ENCODE measurements around the gene DEGS2. TPM values are rescaled to one million over a fixed set of nuclear protein-coding genes. Genes with fewer than 3 reads are reported as not detected.

Gene DEGS2
- total and polyA plus RNA-seq, 7 experiments from 2014 or later = 0.19 to 1.0 (median 0.44) TPM; not detected in 1

GRCh38 chr14:100108840-100109593, 50.4 kb downstream of the DEGS2 start:
- Mint-ChIP-seq H3K27ac (peak overlapping the region; percentile 89 to 98 (median 96)), H3K4me3 (peak overlapping the region in 8 of 10 donors; percentile 35 to 93 (median 64)), H3K27me3 (no peaks in the 10 kb centered on the region), H3K4me1 (peaks cover 66 to 91% (median 82%) of the 10 kb centered on the region in 7 donors), H3K36me3 (peaks cover 12 to 60% (median 31%) of the 10 kb centered on the region in 5 donors), H3K9me3 (no peaks in the 10 kb centered on the region)
- H3K36me3 ChIP-seq (ENCODE audit: control insufficient read depth in 2 of 3, insufficient read depth in 3 of 3, low read length in 3 of 3) = peaks cover 30 to 82% (median 40%) of the 10 kb centered on the region in 3 experiments
- DNase-seq = no peak
- CTCF ChIA-PET = interaction anchor here (0.5 to 35.2 kb wide), 14 partner anchors 8 to 132 kb away, joined by 3 to 758 read pairs (median 5); partner anchors contain the start of gene EVL
- no peaks in the 10 kb centered on the region for H3K9me3 ChIP-seq (ENCODE audit: control insufficient read depth in 2 of 3, low read length in 3 of 3)
- peaks cover 41 to 69% of the 10 kb centered on the region in 2 donors for H3K4me1 ChIP-seq (ENCODE audit: control insufficient read depth in 2 of 2, insufficient read depth in 2 of 2, low read length in 2 of 2)
- intact Hi-C loops (cut with micrococcal nuclease) = loop anchor here (1.0 to 10.0 kb wide), 7 partner anchors 10 to 266 kb away; partner anchors contain the start of gene WDR25 (in 1 of the 2)
- H3K27me3 ChIP-seq (ENCODE audit: control insufficient read depth in 2 of 2, insufficient read depth in 2 of 2, low read length in 2 of 2) = no peaks in the 10 kb centered on the region
- no peak for ATAC-seq
- no peak overlapping the region for H3K4me3 ChIP-seq (ENCODE audit: low read length)
- POLR2A ChIA-PET = interaction anchor here (0.6 to 59.0 kb wide), 6 partner anchors 10 to 126 kb away, joined by 3 to 2344 read pairs (median 4); partner anchors contain the start of gene EVL
- peak overlapping the region; percentile 83 for H3K27ac ChIP-seq (ENCODE audit: low read depth, low read length)

- H3K27ac Mint-ChIP-seq = peak overlapping the region; percentile 89 to 98 (median 96)
- no peak overlapping the region for H3K4me3 ChIP-seq (ENCODE audit: low read length)
- ATAC-seq (peak; percentile 80), DNase-seq (peak; percentile 76 to 88 (median 84))
- peak overlapping the region; percentile 13 to 93 (median 64) for H3K4me3 Mint-ChIP-seq
- H3K9me3 Mint-ChIP-seq = no peaks in the 10 kb centered on the region
- no peaks in the 10 kb centered on the region for H3K27me3 Mint-ChIP-seq
- H3K36me3 ChIP-seq (ENCODE audit: control insufficient read depth in 2 of 3, insufficient read depth in 3 of 3, low read length in 3 of 3) = peaks cover 30 to 82% (median 34%) of the 10 kb centered on the region in 3 experiments
- peaks cover 14 to 61% (median 36%) of the 10 kb centered on the region in 5 donors for H3K36me3 Mint-ChIP-seq
- H3K4me1 Mint-ChIP-seq = peaks cover 72 to 91% (median 82%) of the 10 kb centered on the region in 7 donors
- H3K27me3 ChIP-seq (ENCODE audit: control insufficient read depth in 2 of 2, insufficient read depth in 2 of 2, low read length in 2 of 2) = no peaks in the 10 kb centered on the region
- intact Hi-C loops (cut with micrococcal nuclease) = loop anchor here (1.0 to 10.0 kb wide), 7 partner anchors 9 to 267 kb away; partner anchors contain the start of gene WDR25 (in 1 of the 2)
- CTCF ChIA-PET = interaction anchor here (0.8 to 35.2 kb wide), 14 partner anchors 9 to 131 kb away, joined by 3 to 758 read pairs (median 5); partner anchors contain the start of gene EVL
- H3K27ac ChIP-seq (ENCODE audit: low read depth, low read length) = peak overlapping the region; percentile 83
- POLR2A ChIA-PET = interaction anchor here (1.0 to 59.0 kb wide), 5 partner anchors 9 to 125 kb away, joined by 3 to 2344 read pairs (median 5); partner anchors contain the start of gene EVL
- H3K9me3 ChIP-seq (ENCODE audit: control insufficient read depth in 2 of 3, low read length in 3 of 3) = no peaks in the 10 kb centered on the region
- peaks cover 49 to 74% of the 10 kb centered on the region in 2 donors for H3K4me1 ChIP-seq (ENCODE audit: control insufficient read depth in 2 of 2, insufficient read depth in 2 of 2, low read length in 2 of 2)
Observed at GRCh38 chr14:100108042-100108825, 51.2 kb downstream of the DEGS2 start.

- peaks cover 26 to 79% (median 30%) of the 10 kb centered on the region in 3 experiments for H3K36me3 ChIP-seq (ENCODE audit: control insufficient read depth in 2 of 3, insufficient read depth in 3 of 3, low read length in 3 of 3)
- no peak overlapping the region for H3K4me3 ChIP-seq (ENCODE audit: low read length)
- H3K27ac Mint-ChIP-seq = peak overlapping the region; percentile 89 to 98 (median 96)
- peak overlapping the region; percentile 51 to 93 (median 80) for H3K4me3 Mint-ChIP-seq
- H3K27me3 Mint-ChIP-seq = no peaks in the 10 kb centered on the region
- H3K9me3 ChIP-seq (ENCODE audit: control insufficient read depth in 2 of 3, low read length in 3 of 3) = no peaks in the 10 kb centered on the region
- peak overlapping the region; percentile 83 for H3K27ac ChIP-seq (ENCODE audit: low read depth, low read length)
- intact Hi-C loops (cut with micrococcal nuclease) = loop anchor here in 1 of 2 donors (10.0 kb wide), 1 partner anchor 268 kb away; the partner anchor contains the start of gene WDR25
- CTCF ChIA-PET = interaction anchor here (1.9 to 35.2 kb wide), 6 partner anchors 10 to 125 kb away, joined by 11 to 758 read pairs (median 18); partner anchors contain the start of gene EVL
- peaks cover 71 to 91% (median 82%) of the 10 kb centered on the region in 7 donors for H3K4me1 Mint-ChIP-seq
- DNase-seq (peak in 2 of 9 donors; percentile 11 to 31), ATAC-seq (no peak)
- peaks cover 6 to 57% (median 31%) of the 10 kb centered on the region in 5 donors for H3K36me3 Mint-ChIP-seq
- no peaks in the 10 kb centered on the region for H3K27me3 ChIP-seq (ENCODE audit: control insufficient read depth in 2 of 2, insufficient read depth in 2 of 2, low read length in 2 of 2)
- POLR2A ChIA-PET = interaction anchor here (1.7 to 59.0 kb wide), 2 partner anchors 11 to 42 kb away, joined by 8 to 2344 read pairs; partner anchors contain the start of gene EVL
- peaks cover 58 to 74% of the 10 kb centered on the region in 2 donors for H3K4me1 ChIP-seq (ENCODE audit: control insufficient read depth in 2 of 2, insufficient read depth in 2 of 2, low read length in 2 of 2)
- H3K9me3 Mint-ChIP-seq = no peaks in the 10 kb centered on the region
Observed at GRCh38 chr14:100107236-100107635, 52.2 kb downstream of the DEGS2 start.

GRCh38 chr14:100106250-100107112, 53.0 kb downstream of the DEGS2 start:
- Mint-ChIP-seq H3K27ac (peak overlapping the region; percentile 89 to 98 (median 96)), H3K27me3 (no peaks in the 10 kb centered on the region), H3K4me1 (peaks cover 70 to 93% (median 85%) of the 10 kb centered on the region in 7 donors), H3K4me3 (peak overlapping the region; percentile 59 to 93 (median 80)), H3K9me3 (no peaks in the 10 kb centered on the region), H3K36me3 (peaks cover 6 to 58% (median 34%) of the 10 kb centered on the region in 5 donors)
- Histone ChIP-seq H3K9me3 (ENCODE audit: control insufficient read depth in 2 of 3, low read length in 3 of 3) (no peaks in the 10 kb centered on the region), H3K27me3 (ENCODE audit: control insufficient read depth in 2 of 2, insufficient read depth in 2 of 2, low read length in 2 of 2) (no peaks in the 10 kb centered on the region), H3K4me1 (ENCODE audit: control insufficient read depth in 2 of 2, insufficient read depth in 2 of 2, low read length in 2 of 2) (peaks cover 66 to 79% of the 10 kb centered on the region in 2 donors), H3K4me3 (ENCODE audit: low read length) (peak overlapping the region; percentile 21), H3K36me3 (ENCODE audit: control insufficient read depth in 2 of 3, insufficient read depth in 3 of 3, low read length in 3 of 3) (peaks cover 24 to 76% (median 26%) of the 10 kb centered on the region in 3 experiments), H3K27ac (ENCODE audit: low read depth, low read length) (peak overlapping the region; percentile 83)
- ATAC-seq (peak; percentile 81), DNase-seq (peak in 7 of 9 donors; percentile 55 to 91 (median 75))
- intact Hi-C loops (cut with micrococcal nuclease) = loop anchor here in 1 of 2 donors (10.0 kb wide), 1 partner anchor 268 kb away; the partner anchor contains the start of gene WDR25
- POLR2A ChIA-PET = interaction anchor here (0.6 to 59.0 kb wide), 5 partner anchors 13 to 42 kb away, joined by 3 to 2344 read pairs (median 7); partner anchors contain the start of gene EVL
- CTCF ChIA-PET = interaction anchor here (0.8 to 35.2 kb wide), 6 partner anchors 9 to 124 kb away, joined by 3 to 758 read pairs (median 6); partner anchors contain the start of gene EVL

GRCh38 chr14:100105357-100106169, 53.9 kb downstream of the DEGS2 start:
- DNase-seq = peak in 7 of 9 donors; percentile 40 to 57 (median 46)

More at GRCh38 chr14:100105357-100106169, 53.9 kb downstream of the DEGS2 start:
- Histone ChIP-seq H3K27me3 (ENCODE audit: control insufficient read depth in 2 of 2, insufficient read depth in 2 of 2, low read length in 2 of 2) (no peaks in the 10 kb centered on the region), H3K36me3 (ENCODE audit: control insufficient read depth in 2 of 3, insufficient read depth in 3 of 3, low read length in 3 of 3) (peaks cover 20 to 75% (median 31%) of the 10 kb centered on the region in 3 experiments), H3K27ac (ENCODE audit: low read depth, low read length) (peak overlapping the region; percentile 83), H3K4me1 (ENCODE audit: control insufficient read depth in 2 of 2, insufficient read depth in 2 of 2, low read length in 2 of 2) (peaks cover 72 to 88% of the 10 kb centered on the region in 2 donors), H3K4me3 (ENCODE audit: low read length) (peak overlapping the region; percentile 21), H3K9me3 (ENCODE audit: control insufficient read depth in 2 of 3, low read length in 3 of 3) (no peaks in the 10 kb centered on the region)
- H3K27me3 Mint-ChIP-seq = no peaks in the 10 kb centered on the region
- peak overlapping the region; percentile 89 to 98 (median 96) for H3K27ac Mint-ChIP-seq
- peak overlapping the region; percentile 63 to 93 (median 80) for H3K4me3 Mint-ChIP-seq
- intact Hi-C loops (cut with micrococcal nuclease) = loop anchor here in 1 of 2 donors (2.0 to 10.0 kb wide), 2 partner anchors 17 to 269 kb away; partner anchors contain the start of gene WDR25
- ChIA-PET CTCF (interaction anchor here (0.5 to 35.2 kb wide), 7 partner anchors 9 to 121 kb away, joined by 3 to 758 read pairs (median 3); partner anchors contain the start of gene EVL), POLR2A (interaction anchor here (0.6 to 59.0 kb wide), 7 partner anchors 12 to 844 kb away, joined by 3 to 2344 read pairs (median 6); partner anchors contain the start of gene EVL)
- H3K4me1 Mint-ChIP-seq = peaks cover 70 to 100% (median 90%) of the 10 kb centered on the region in 7 donors
- ATAC-seq = peak; percentile 24
- peaks cover 6 to 61% (median 34%) of the 10 kb centered on the region in 5 donors for H3K36me3 Mint-ChIP-seq
- no peaks in the 10 kb centered on the region for H3K9me3 Mint-ChIP-seq

Measured in naive thymus-derived CD4-positive, alpha-beta T cell (primary cell).